Measurements from ENCODE around the gene FOXC2. TPM values are rescaled to one million over a fixed set of nuclear protein-coding genes. Genes with fewer than 3 reads are reported as not detected.

The FOXC2 gene
- total RNA-seq, 1 donor, result not detected

DNA sequence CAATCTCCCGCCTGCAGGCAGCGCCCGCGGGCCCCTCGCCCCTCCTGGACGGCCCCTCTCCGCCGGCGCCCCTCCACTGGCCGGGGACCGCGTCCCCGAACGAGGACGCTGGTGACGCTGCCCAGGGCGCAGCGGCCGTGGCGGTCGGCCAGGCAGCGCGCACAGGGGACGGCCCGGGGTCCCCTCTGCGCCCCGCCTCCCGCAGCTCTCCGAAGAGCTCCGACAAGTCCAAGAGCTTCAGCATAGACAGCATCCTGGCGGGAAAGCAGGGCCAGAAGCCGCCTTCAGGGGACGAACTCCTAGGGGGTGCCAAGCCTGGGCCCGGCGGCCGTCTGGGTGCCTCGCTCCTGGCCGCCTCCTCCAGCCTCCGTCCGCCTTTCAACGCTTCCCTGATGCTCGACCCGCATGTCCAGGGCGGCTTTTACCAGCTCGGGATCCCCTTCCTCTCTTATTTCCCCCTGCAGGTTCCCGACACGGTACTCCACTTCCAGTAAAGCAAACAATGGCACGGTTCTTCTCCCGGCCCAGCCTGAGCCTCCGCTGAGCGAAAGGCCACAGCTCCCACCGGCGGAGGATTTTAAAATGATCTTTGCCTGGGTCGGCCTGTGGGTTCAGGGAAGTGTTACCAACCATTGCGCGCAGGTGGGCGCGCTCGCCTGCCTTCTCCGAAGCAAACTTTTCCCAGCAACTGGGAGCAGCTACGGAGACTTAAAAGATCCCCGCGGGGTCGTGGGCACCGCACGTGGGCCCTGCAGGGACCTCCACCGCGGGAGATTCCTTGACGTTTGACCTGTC is 12.8 kb downstream of the FOXC2 start:
- no peak for DNase-seq (ENCODE audit: low read depth)
- peak overlapping the region; percentile 36 for H3K4me3 ChIP-seq (ENCODE audit: low read depth, low read length)
- TF ChIP-seq, protein P1, sequence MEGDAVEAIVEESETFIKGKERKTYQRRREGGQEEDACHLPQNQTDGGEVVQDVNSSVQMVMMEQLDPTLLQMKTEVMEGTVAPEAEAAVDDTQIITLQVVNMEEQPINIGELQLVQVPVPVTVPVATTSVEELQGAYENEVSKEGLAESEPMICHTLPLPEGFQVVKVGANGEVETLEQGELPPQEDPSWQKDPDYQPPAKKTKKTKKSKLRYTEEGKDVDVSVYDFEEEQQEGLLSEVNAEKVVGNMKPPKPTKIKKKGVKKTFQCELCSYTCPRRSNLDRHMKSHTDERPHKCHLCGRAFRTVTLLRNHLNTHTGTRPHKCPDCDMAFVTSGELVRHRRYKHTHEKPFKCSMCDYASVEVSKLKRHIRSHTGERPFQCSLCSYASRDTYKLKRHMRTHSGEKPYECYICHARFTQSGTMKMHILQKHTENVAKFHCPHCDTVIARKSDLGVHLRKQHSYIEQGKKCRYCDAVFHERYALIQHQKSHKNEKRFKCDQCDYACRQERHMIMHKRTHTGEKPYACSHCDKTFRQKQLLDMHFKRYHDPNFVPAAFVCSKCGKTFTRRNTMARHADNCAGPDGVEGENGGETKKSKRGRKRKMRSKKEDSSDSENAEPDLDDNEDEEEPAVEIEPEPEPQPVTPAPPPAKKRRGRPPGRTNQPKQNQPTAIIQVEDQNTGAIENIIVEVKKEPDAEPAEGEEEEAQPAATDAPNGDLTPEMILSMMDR (IDR thresholded peaks at IDR 0.05; ENCODE audit: insufficient read depth, low read depth, low read length), result no peak

DNA sequence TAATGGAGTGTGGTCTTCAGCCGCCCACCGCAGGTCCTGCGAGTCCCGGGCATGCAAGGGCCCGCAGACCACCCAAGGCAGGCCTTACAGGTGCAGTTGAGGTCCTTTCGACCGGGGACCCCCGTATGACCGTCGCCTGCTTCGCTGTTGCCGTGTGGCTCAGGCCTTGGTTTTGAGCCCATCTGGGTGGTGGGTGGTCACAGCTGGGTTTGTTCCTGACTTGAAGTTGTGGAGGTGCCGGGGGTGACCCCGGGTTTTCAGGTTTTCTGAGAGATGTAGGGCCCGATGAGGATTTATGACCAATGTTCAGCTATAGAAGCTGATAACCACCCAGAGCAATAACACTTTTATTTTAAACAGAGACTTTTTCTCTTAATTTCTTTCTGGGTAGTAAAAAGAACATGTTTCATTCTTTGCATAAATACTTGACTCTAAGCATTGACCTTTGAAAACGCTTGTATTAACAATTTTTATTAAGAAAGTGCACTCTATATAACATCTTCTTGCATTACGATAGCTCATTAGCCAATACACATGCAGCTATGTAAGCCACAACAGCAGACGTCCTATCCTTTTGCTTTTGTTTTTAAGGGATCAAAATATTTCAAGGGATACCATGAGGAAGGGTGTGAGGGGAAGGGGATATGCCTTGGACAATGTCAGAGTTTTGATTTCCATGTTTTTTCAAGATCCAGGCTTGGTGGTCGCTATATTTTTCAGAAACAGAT is 13.6 kb downstream of the FOXC2 start:
- TF ChIP-seq, protein P1 (IDR thresholded peaks at IDR 0.05; ENCODE audit: insufficient read depth, low read depth, low read length), result no peak
- peak overlapping the region; percentile 36 for H3K4me3 ChIP-seq (ENCODE audit: low read depth, low read length)

DNA sequence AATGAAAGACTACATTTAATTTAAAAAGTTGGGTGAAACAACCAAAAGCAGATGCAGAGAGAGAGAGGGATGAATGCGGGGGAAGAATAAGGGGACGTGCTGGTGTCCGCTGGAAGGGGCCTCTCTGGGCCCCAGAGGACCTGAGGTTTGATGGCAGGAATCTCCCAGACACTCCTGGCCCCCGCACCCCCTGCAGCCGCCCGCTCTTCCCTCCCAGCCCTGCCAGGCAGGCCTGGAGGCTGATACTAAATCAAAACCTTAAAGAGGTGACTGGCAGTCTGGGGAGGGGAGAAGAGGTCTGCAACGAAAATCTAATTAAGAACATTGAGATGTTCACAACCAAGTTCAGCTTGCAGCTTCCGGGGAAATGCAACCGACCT is 14.2 kb downstream of the FOXC2 start:
- H3K4me3 ChIP-seq (ENCODE audit: low read depth, low read length), result no peak overlapping the region
- TF ChIP-seq, protein P1 (IDR thresholded peaks at IDR 0.05; ENCODE audit: insufficient read depth, low read depth, low read length), result no peak
- DNase-seq (ENCODE audit: low read depth), result no peak

More for the DNA sequence above, 13.6 kb downstream of the FOXC2 start:
- no peak for DNase-seq (ENCODE audit: low read depth)

DNA sequence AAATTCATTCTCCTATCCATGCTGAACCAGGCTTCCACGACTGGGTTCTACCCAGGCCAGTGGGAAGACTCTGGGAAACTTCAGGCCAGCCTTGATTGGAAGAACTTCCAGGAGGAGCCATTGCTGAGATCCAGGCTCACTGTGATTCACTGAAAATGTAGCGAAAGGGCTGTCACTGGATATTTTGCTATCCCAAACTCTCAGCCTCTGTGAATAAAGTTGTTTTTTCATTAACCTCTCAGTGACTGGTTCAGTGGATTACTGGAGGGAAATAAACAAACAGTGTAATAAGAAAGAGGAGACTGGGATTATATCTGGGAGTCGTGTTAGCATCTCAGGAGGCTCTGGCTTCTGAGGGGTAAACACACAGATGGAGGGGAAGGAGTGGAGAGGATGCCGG is 14.8 kb downstream of the FOXC2 start:
- no peak for DNase-seq (ENCODE audit: low read depth)
- TF ChIP-seq, protein P1 (IDR thresholded peaks at IDR 0.05; ENCODE audit: insufficient read depth, low read depth, low read length), result no peak
- H3K4me3 ChIP-seq (ENCODE audit: low read depth, low read length), result no peak overlapping the region

DNA sequence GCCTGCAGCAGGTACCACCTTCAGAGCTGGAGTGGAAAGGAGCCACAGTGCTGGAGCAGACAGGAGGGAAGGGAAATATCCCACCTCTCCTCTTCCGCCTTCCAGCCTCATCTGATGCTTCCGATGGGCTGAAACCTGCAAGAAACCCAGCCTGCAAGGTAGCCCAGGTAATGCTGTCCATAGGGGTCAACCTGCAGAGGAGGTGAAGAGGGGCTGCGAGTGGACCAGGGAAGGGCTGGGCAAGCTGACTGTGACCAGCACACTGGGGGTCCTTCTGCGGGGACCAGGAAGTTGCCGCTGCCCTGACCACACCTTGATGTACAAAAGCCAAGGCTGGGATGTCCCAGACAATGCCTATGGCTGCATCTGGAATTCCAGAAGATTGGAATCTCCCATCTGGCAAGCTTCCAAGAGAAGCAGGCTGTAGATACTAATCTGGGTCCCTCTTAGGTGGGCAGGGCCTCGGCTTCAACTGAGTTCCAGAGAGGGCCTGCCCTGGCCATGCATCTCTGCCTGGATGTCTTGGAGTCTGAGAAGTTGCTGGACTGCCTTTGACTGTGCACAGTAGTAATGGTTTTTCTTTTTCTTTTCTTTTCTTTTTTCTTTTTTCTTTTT is 17.5 kb downstream of the FOXC2 start:
- H3K4me3 ChIP-seq (ENCODE audit: low read depth, low read length), result no peak overlapping the region
- TF ChIP-seq, protein P1 (IDR thresholded peaks at IDR 0.05; ENCODE audit: insufficient read depth, low read depth, low read length), result no peak
- DNase-seq (ENCODE audit: low read depth), result no peak

DNA sequence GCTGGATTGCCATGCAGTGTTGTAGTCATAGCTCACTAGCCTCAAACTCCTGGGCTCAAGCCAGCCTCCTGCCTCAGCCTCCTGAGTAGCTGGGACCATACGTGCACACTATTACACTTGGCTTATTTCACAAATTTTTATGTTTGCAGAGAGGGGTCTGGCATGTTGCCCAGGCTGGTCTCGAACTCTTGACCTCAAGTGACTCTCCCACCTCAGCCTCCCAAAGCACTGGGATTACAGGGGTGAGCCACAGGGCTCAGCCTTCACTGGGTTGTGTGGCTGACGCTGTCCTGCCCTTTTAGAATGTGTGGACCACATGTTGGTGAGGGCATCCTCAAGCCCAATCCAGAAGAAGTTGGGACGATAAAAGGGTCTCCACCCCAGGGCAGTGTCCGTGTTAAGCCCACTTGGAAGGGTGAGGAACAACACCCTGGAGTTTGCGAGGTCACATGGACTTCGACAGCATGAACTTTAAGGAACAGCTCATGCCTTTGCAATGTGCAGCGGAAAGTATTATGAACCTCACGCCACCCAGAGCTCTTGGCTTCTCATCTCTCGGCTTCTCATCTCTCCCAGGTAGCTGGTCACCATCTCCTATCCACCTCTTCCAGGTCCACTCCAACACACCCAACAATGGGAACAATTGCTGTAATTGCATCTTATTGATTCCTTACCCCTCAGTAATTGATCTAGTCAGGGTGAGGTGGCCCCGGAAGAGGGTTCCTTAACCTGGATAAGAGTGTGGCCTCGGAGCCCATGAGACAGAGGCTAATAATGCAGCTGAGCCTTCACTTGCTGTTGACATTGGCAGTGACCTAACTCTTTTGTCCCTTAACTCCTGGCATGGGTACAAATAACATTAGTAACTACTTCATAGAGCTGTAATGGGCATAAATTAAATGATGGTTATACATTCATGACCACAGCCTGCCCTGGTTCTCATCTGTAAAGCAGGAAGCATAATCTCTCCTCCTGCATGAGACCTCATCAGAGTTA is 18.4 kb downstream of the FOXC2 start:
- H3K4me3 ChIP-seq (ENCODE audit: low read depth, low read length), result no peak overlapping the region
- DNase-seq (ENCODE audit: low read depth), result peak; percentile 35
- TF ChIP-seq, protein P1 (IDR thresholded peaks at IDR 0.05; ENCODE audit: insufficient read depth, low read depth, low read length), result no peak
